Common myeloid progenitor, CD34-positive (primary cell): Measurements from ENCODE around the gene SRRT.
A peak's percentile ranks its signal among the peaks of the same experiment; 100 is the strongest.

Experiments
- CTCF ChIA-PET: fragments of 350-600 bp; sonication (Branson Sonifier 250); formaldehyde crosslinking; loops from one replicate; lab custom pipeline; 2021; ENCODE audit warnings: antibody characterized with exemption; lab: Charles Lee
- POLR2A ChIA-PET: fragments of 350-600 bp; sonication (Branson Sonifier 250); formaldehyde crosslinking; loops from one replicate; lab custom pipeline; 2021; ENCODE audit warnings: antibody characterized with exemption; lab: Charles Lee
- DNase-seq, 3 donors: peaks; one replicate each; pipeline versions ENCODE4 v3.0.0 to v3.0.0-alpha.2; 2013
- H3K27ac ChIP-seq, 2 experiments: 1 replicate in 1 of 2; 2 replicates in 1 of 2; pipeline ENCODE4 v1.7.0; 2013; ENCODE audit warnings: inconsistent platforms in 2 of 2, low read length in 2 of 2, mild to moderate bottlenecking in 2 of 2, low read depth in 1 of 2, moderate library complexity in 1 of 2; ENCODE audit not compliant: severe bottlenecking in 2 of 2, insufficient read depth in 1 of 2, poor library complexity in 1 of 2
- H3K27me3 ChIP-seq, 5 experiments: replicated peaks in 2 of 5; 1 replicate in 3 of 5; 2 replicates in 2 of 5; pipeline versions ENCODE4 v1.6.1 to v1.7.0; 2013; ENCODE audit warnings: low read length in 4 of 5, mild to moderate bottlenecking in 2 of 5, moderate library complexity in 2 of 5, inconsistent platforms in 1 of 5; ENCODE audit not compliant: insufficient read depth in 5 of 5, control insufficient read depth in 4 of 5
- H3K36me3 ChIP-seq, 4 experiments: 1 replicate in 2 of 4; 2 replicates in 2 of 4; pipeline versions ENCODE4 v1.6.1 to v1.7.0; 2013; ENCODE audit warnings: low read length in 3 of 4, control low read depth in 1 of 4, mild to moderate bottlenecking in 1 of 4; ENCODE audit not compliant: control insufficient read depth in 4 of 4, insufficient read depth in 4 of 4
- H3K4me1 ChIP-seq, 4 experiments: 1 replicate in 3 of 4; 2 replicates in 1 of 4; pipeline versions ENCODE4 v1.6.1 to v1.7.1; 2013; ENCODE audit warnings: low read length in 3 of 4, mild to moderate bottlenecking in 3 of 4, control low read depth in 1 of 4, inconsistent platforms in 1 of 4, moderate library complexity in 1 of 4; ENCODE audit not compliant: control insufficient read depth in 4 of 4, insufficient read depth in 4 of 4; ENCODE audit errors: control extremely low read depth in 1 of 4
- H3K4me3 ChIP-seq, 7 experiments: 1 replicate in 4 of 7; 2 replicates in 3 of 7; pipeline versions ENCODE4 v1.5.1 to v1.7.0; 2013; ENCODE audit warnings: mild to moderate bottlenecking in 7 of 7, low read length in 6 of 7, moderate library complexity in 6 of 7, inconsistent platforms in 2 of 7, low read depth in 2 of 7, control low read depth in 1 of 7; ENCODE audit not compliant: insufficient read depth in 4 of 7, control insufficient read depth in 1 of 7; ENCODE audit errors: extremely low read depth in 1 of 7
- H3K9me3 ChIP-seq, 5 experiments: 1 replicate in 4 of 5; 2 replicates in 1 of 5; pipeline versions ENCODE4 v1.6.1 to v1.7.1; 2013; ENCODE audit warnings: low read length in 4 of 5, mild to moderate bottlenecking in 2 of 5, inconsistent platforms in 1 of 5, low read depth in 1 of 5, moderate library complexity in 1 of 5; ENCODE audit not compliant: control insufficient read depth in 4 of 5, insufficient read depth in 2 of 5; ENCODE audit errors: control extremely low read depth in 1 of 5
- WGBS: methylation state at CpG from one replicate; pipeline ENCODE4 v1.1.5; 2013; ENCODE audit not compliant: insufficient coverage; 5-methylcytosine and 5-hydroxymethylcytosine counted together

Gene SRRT

GRCh38 chr7:100888988-100889750 lies 14.3 kb downstream of the SRRT start, which contains the start of gene UFSP1:
TSS of gene UFSP1 (minus strand) at chr7:100889715. CDS start at chr7:100889271, 444 bp downstream.
- CTCF ChIA-PET, result interaction anchor here (0.9 to 1.7 kb wide), 5 partner anchors 11 to 277 kb away, joined by 3 to 5 read pairs (median 4); partner anchors contain the start of genes SRRT and VGF
- POLR2A ChIA-PET, result interaction anchor here (0.5 to 1.6 kb wide), 5 partner anchors 10 to 188 kb away, joined by 3 to 8 read pairs (median 4); partner anchors contain the start of gene SRRT
- Histone ChIP-seq H3K4me3 (peak within 1 kb of the TSS; percentile 48 to 79 (median 72)), H3K4me1 (peaks cover 4 to 58% (median 52%) of the 10 kb centered on the region in 4 experiments), H3K9me3 (no peaks in the 10 kb centered on the region), H3K27me3 (peaks cover 0 to 30% (median 9%) of the 10 kb centered on the region in 5 experiments), H3K27ac (peak within 1 kb of the TSS in 1 of 2 experiments; percentile 58), H3K36me3 (peaks cover 10 to 46% (median 30%) of the 10 kb centered on the region in 4 experiments)
- WGBS, result 7% methylated on average over 46 of the region's 73 CpGs
- no peak for DNase-seq

DNA sequence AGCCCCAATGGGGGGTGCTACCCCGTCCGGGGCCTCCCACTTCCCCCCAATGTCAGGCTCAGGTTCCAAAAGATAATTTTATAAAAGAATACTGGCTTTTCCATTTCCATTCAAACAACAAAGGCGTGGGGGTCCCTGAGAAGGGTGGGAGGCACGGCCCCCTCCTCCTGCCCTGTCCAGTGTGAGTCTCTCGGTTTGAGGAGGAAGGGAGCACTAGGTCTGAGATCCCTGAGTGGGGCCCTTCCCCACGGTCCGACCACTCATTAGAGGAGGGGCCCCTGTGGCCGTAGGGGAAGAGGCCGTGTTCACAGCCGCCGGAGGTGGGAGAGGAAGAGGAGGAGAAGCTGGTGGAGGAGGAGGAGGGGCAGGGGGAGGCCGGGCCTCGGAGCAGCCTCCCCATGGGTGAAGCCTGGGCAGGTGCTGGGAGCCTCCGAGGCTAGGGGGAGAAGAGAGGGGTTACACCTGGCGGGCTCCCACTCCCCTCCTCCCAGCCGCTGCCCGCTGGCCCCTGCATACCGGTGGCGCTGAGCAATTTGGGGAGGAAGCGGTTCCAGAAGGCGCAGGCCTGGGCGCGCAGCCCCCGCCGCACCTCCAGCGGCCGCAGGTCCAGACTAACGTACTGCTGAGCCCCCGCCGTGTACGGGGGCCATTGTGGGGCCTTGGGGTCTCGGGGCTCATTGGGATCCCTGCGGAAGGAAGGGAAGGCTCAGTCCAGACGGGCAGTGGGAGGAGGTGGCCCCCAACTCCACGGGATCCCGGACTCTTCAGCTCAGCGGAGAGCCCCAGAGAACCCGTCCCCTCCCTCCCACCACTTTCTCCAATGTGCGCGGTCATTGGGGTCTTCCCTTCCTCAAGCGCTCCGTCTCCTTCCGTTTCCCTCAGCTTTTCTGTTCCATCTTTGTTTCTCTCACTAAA lies 16.0 kb downstream of the SRRT start:
- Histone ChIP-seq H3K36me3 (peaks cover 3 to 29% (median 17%) of the 10 kb centered on the region in 4 experiments), H3K27me3 (peaks cover 0 to 45% (median 15%) of the 10 kb centered on the region in 5 experiments), H3K4me1 (peaks cover 4 to 66% (median 62%) of the 10 kb centered on the region in 4 experiments), H3K27ac (no peak overlapping the region), H3K9me3 (no peaks in the 10 kb centered on the region), H3K4me3 (peak overlapping the region in 6 of 7 experiments; percentile 39 to 79 (median 70))
- ChIA-PET CTCF (interaction anchor here (1.0 to 1.7 kb wide), 2 partner anchors 16 to 171 kb away, joined by 3 to 4 read pairs; partner anchors contain the start of gene SRRT), POLR2A (interaction anchor here (0.6 to 1.6 kb wide), 2 partner anchors 16 to 413 kb away, joined by 3 to 8 read pairs; partner anchors contain the start of gene SRRT)
- no peak for DNase-seq
- WGBS, result 9% methylated on average over 27 of the region's 43 CpGs

DNA sequence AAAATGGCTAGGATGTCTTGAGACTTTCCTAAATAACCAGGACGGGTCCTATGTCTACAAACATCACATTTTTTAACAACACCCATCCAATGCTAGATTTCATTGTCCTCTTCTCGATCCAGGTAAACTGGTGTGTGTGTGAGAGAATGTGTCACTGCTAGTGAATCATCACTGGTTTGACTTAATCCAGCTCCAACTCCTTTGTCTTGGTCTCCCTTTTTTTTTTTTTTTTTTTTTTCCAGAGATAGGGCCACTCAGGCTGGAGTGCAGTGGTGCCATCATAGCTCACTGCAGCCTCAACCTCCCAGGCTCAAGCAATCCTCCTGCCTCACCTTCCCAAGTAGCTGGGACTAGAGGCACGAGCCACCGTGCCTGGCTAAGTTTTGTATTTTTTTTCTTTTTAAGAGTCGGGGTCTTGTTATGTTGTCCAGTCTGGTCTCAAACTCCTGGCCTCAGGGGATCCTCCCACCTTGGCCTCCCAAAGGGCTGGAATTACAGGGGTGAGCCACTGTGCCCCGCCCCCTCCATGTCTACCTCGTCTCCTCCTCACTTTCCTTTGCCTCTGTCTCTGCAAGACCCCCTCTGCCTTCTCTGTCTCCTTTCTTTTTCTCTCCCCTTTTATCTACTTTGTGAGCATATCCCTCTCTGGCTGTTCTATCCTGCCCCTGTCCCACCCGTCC lies 16.8 kb downstream of the SRRT start:
- peaks cover 4 to 66% (median 61%) of the 10 kb centered on the region in 4 experiments for H3K4me1 ChIP-seq
- peak overlapping the region in 2 of 7 experiments; percentile 75 to 79 for H3K4me3 ChIP-seq
- no peak overlapping the region for H3K27ac ChIP-seq
- peaks cover 0 to 21% (median 9%) of the 10 kb centered on the region in 4 experiments for H3K36me3 ChIP-seq
- 91% methylated on average over 5 of the region's 8 CpGs for WGBS
- peaks cover 0 to 53% (median 21%) of the 10 kb centered on the region in 5 experiments for H3K27me3 ChIP-seq
- H3K9me3 ChIP-seq, result no peaks in the 10 kb centered on the region
- POLR2A ChIA-PET, result no interaction called here
- DNase-seq, result no peak
- CTCF ChIA-PET, result interaction anchor here (1.0 kb wide), 2 partner anchors 17 to 186 kb away, joined by 3 read pairs; partner anchors contain the start of gene SRRT

- CTCF ChIA-PET, result interaction anchor here (1.0 kb wide), 1 partner anchor 185 kb away, joined by 3 read pairs; no protein-coding TSS in a partner anchor
- 92% methylated on average over 36 of the region's 44 CpGs for WGBS
- peaks cover 4 to 59% (median 54%) of the 10 kb centered on the region in 4 experiments for H3K4me1 ChIP-seq
- H3K27ac ChIP-seq, result no peak overlapping the region
- H3K36me3 ChIP-seq, result peaks cover 0 to 13% (median 5%) of the 10 kb centered on the region in 4 experiments
- H3K9me3 ChIP-seq, result no peaks in the 10 kb centered on the region
- DNase-seq, result no peak
- H3K27me3 ChIP-seq, result peaks cover 1 to 61% (median 21%) of the 10 kb centered on the region in 5 experiments
- POLR2A ChIA-PET, result no interaction called here
- H3K4me3 ChIP-seq, result no peak overlapping the region
Measured at GRCh38 chr7:100892364-100893317, 17.7 kb downstream of the SRRT start.

GRCh38 chr7:100893318-100893895 lies 18.5 kb downstream of the SRRT start:
- Histone ChIP-seq H3K9me3 (no peaks in the 10 kb centered on the region), H3K4me1 (peaks cover 2 to 52% (median 46%) of the 10 kb centered on the region in 4 experiments), H3K27ac (no peak overlapping the region), H3K36me3 (peaks cover 0 to 5% (median 2%) of the 10 kb centered on the region in 4 experiments), H3K27me3 (peaks cover 5 to 67% (median 21%) of the 10 kb centered on the region in 5 experiments), H3K4me3 (no peak overlapping the region)
- POLR2A ChIA-PET, result no interaction called here
- no peak for DNase-seq
- CTCF ChIA-PET, result interaction anchor here (1.0 to 1.4 kb wide), 2 partner anchors 169 to 306 kb away, joined by 3 to 4 read pairs; no protein-coding TSS in a partner anchor
- 93% methylated on average over 31 of the region's 32 CpGs for WGBS
